22Rv1 (cell line): ENCODE measurements around the gene TMEM87B.

Experiments
- ZFX ChIP-seq: fragments of 450-650 bp; IDR thresholded peaks from 2 replicates; pipeline ENCODE4 v1.6.1; 2017; ENCODE audit warnings: antibody characterized with exemption, borderline replicate concordance
- TF ChIP-seq, protein P1 (sequence below): fragments of 450-650 bp; IDR thresholded peaks from 2 replicates; pipeline ENCODE4 v1.5.1; 2017; ENCODE audit warnings: mild to moderate bottlenecking

DNA sequence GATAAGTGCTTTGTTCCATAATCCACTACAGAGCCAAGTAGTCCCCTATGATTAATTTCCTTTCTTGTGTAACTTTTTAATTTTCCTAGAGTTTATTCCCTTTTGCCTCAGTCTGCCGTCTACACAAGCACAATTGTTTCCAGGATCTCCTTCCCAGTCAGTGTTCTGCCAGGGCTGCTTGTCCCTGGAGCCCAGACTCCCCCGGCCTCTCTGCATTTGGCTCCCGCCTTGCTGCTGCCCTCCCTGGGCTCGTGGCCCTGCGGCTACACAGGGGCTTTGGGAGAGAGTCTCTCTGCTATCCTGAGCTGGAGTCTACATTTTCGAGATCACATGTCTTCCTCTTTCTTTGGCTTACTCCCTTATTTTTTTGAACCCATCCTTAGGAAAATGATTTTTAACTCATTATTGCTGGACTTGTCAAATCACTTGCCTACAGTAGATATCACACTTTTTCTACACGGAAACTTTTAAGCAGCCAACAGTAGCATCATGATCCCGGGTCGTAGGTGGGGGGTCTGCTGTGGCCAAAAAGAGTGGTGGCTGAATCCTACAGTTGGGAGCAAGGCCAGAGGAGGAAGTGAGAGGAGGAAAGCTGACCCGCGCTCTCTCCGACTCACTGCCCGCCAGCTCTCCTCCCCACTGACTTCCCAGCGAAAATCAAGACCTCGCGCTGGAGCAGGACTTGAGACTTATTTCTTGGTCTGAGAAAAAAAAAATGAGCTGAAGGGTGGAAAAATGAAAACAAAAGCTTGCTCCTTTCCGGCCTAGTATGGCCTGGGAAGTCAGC, 92.5 kb downstream of the TMEM87B start:
- TF ChIP-seq, protein P1, sequence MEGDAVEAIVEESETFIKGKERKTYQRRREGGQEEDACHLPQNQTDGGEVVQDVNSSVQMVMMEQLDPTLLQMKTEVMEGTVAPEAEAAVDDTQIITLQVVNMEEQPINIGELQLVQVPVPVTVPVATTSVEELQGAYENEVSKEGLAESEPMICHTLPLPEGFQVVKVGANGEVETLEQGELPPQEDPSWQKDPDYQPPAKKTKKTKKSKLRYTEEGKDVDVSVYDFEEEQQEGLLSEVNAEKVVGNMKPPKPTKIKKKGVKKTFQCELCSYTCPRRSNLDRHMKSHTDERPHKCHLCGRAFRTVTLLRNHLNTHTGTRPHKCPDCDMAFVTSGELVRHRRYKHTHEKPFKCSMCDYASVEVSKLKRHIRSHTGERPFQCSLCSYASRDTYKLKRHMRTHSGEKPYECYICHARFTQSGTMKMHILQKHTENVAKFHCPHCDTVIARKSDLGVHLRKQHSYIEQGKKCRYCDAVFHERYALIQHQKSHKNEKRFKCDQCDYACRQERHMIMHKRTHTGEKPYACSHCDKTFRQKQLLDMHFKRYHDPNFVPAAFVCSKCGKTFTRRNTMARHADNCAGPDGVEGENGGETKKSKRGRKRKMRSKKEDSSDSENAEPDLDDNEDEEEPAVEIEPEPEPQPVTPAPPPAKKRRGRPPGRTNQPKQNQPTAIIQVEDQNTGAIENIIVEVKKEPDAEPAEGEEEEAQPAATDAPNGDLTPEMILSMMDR, result no peak
- no peak for TF ChIP-seq ZFX
